Stimulated activated CD8-positive, alpha-beta memory T cell treated with anti-CD3 and anti-CD28 coated beads, Interleukin-7, amount 100 ng/mL, for 48 hours (primary cell): Measurements from ENCODE around the gene PLEKHA7.

Experiments used
- DNase-seq, 2 donors: peaks; one replicate each; pipeline ENCODE4 v3.0.0-alpha.2; 2020; ENCODE audit warnings: low read depth in 1 of 2; ENCODE audit errors: extremely low read depth in 1 of 2

The PLEKHA7 gene

DNA sequence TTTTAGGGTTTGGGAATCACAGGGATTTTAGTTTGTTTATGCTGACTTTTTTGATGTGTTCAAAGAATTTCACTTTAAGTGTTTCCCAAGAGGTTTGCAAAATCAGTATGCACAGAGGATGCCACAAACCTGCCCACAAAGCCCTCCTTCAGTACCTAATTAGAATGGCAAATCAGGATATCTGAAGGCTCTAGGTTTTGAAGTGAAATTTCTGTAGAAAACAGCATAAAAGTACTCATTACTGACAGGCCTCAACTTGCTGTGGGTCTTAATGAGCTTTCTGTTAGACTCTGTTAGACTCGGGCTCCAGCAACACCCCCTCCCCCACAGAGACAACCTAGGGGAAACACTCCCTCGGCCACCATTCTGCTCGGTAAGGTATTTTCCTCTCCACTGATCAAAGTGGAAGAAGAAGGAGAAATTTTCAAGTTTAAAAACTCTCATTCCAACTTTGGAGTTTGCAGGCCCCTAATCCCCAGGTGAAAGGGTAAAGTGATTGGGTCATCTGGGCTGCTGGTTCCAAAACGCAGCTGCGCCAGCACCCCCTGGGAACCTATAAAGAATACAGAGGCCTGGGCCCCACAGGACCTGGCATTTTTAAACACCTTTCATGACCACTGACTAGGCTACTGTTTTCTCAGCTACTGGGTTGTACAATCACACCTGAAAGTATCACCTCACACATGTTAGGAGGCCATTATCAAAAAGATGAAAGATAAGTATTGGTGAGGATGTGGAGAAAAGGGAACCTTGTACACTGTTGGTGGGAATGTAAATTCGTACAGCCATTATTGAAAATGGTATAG, 67.5 kb downstream of the PLEKHA7 start:
- no peak for DNase-seq

DNA sequence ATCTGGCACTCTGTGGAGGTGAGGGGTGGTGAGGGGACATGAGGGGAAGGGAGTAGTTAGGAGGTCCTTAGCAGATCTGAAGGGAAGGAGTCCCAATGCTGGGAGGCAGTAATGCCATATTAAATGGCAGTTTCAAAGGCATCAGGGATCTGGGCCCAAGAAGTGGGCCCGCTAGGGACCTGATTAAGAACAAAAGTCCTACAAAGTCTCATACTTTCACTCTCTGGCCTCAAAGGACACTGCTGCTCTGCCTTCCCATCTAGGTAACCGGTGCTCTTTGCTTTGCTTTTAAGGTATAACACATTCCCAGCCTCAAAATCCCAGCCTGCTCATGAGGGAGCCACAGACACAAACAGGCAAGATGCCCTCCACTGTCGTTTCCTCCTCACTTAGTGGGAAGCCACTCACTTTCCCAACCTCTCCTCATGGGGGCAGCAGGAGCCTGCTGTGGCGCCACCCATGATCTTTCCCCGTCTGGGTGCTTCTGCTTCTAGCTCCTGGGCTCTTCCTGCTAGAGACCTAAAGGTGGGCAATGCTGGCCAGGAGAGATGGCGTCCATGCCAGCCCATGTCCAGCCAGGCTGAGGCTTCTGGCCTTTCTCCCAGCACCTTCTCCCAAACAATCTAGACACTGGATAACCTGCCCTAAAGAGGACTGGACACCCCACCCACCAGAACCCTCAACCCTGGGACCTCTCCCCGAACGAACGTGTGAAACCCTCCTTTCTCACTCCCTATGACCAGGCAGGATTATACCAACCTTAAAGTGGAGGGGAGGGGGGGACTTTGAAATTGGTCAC, 68.3 kb downstream of the PLEKHA7 start:
- DNase-seq, result peak; percentile 15 to 21

DNA sequence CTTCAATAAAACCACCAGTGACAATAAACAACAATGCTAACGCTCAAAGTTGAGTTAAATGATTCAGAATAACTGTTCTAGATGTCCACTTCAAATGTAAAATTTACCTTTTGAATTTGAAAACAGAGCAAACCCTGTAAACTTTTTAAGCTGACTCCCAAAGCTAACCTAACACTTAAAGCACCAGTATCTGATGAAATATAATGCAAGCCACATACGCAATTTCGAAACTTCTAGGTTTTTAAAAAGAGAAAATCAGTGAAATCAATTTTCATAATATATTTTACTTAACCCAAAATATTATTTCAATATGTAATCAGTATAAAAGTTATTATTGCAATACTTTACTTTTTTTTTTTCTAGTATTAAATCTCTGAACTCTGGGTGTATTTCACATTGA, 71.3 kb downstream of the PLEKHA7 start:
- DNase-seq, result no peak

DNA sequence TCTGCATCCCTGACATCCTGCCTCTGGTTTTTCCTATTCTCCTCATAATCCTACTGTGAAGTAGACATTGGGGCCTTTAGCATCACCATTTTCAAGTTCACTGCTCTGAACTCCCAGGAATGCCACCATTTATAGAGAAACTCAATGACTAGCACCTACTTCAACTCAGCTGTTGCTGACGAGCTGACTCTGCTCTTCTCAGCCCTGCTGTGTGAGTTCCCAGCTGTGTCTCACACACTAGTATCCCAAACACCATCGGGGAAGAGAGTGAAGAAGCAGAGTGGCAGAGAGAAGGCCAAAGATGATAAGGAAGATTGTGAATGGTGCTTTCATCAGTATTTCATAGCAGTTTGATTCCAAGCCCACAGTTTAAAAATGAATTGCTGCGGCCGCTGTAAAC, 71.9 kb downstream of the PLEKHA7 start:
- no peak for DNase-seq

DNA sequence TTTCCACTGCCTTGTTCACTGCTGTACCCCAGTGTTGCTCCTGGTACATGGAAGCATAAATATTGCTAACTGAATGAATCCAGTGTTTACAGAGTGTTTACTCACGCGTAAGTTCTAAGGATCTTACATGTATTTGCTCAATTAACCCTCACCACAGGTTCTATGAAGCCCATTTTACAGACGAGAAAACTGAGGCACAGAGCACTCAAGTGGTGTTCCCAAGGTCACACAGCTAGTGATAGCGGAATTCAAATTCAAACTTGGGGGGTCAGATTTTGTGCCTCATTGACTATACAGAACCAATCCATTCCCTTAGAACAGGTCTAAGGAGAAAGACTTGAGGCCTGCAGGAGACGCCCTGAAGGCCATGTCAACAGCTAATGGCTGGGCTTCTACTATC, 72.3 kb downstream of the PLEKHA7 start:
- no peak for DNase-seq

DNA sequence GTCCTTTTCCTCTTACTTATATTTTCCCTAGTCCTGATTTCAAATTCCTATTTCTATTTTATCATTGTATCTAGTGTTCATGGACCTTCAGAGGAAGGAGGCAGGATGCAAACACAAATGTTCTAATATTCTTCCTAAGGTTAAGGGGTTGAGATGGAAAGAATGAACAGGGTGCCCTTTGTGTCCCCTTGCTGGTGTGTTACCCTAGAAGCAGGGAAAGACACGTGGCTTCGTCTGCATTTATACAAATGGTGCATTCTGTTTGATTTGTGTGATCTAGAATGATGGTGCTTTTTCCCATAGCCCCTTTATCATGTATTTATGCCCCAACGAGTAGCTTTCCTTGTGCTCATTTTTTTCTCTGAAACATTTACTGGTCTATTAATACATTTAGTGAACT, 76.2 kb downstream of the PLEKHA7 start:
- DNase-seq, result no peak

DNA sequence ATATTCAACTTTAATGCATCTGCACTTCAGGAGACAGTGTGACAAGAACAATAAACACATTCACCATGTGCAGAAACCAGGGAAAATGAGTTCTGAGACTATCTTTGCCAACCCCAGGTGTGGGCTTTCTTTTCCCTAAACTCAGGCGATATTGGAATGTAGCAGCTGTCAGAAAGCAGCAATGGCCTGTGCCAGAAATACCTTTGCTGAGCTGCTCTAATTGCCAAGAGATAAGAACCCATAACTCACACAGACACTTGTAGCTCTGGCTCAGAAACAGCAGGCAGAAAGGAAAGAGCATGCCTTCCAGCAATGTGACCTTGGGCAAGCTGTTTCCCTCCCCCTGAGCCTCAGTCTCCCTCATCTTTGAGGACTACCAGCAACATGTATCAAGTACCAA, 77.6 kb downstream of the PLEKHA7 start:
- DNase-seq, result no peak

DNA sequence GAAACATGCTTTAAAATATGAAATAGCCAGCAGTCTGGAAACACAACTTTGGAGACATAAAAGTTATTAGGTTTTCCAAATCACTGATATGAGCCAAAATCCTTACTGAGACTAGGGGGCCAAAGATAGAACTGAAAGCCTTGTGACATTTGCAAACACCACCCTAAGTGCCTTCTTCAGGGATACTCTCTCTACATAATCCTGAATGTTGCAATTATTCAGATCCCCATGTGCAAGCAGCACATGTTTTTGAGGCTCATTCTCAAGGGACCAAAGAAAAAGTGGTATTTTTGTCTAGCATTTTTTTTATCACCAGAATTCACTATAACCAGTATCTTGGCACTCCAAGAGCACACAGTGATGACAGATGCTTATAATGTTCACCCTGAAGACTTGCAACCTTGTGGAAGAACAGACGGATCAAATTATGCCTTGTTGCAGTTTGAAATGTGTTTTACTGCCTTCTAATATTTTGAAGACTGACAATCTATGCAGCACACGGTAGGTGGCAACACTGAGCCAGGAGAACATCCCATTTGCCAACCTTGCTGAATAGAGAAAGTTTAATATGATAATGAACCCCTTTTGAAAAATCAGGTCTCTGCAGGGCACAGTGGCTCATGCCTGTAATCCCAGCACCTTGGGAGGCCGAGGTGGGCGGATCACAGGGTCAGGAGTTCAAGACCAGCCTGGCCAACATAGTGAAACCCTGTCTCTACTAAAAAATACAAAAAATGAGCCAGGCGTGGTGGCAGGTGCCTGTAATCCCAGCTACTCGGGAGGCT, 78.5 kb downstream of the PLEKHA7 start:
- no peak for DNase-seq

DNA sequence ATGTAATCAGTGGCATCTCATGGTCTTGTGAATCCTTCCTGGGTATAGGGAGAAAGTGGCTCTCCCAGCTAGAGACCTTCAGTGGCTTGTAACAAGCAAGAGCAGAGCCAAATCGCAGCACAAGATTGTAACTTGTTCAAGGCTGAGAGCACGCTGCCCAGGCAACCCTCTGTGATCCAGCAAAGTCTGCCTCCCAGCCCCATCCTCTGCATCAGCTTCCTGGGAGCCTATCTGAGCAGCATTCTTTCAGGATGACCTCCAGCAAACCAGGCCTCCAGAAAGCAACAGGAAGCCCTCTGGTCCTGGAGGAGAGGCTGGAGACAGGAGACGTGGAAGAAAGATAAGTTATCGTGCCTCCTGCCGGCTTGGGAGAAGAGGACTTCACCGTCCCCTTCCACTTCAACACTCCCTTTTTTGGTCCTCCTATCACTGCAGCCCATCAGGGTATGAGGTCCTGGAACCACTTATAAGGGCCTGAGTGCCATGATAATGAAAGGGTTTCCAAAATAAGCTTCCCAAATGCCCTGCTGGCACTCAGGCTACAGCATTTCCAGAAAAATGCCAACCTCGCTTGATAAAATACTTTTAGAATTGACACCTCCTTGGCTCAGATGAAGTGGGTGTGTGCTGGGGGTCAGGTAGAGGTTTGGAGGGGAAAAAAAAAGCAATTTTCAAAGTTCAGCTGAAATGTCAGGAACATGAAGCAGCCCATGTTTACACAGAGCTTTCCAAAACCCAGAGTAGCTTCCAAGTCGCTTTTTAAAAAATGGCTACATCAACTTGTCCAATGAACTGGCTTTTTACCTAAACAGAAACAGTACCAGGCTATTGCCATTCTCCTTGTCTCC, 80.2 kb downstream of the PLEKHA7 start:
- no peak for DNase-seq

DNA sequence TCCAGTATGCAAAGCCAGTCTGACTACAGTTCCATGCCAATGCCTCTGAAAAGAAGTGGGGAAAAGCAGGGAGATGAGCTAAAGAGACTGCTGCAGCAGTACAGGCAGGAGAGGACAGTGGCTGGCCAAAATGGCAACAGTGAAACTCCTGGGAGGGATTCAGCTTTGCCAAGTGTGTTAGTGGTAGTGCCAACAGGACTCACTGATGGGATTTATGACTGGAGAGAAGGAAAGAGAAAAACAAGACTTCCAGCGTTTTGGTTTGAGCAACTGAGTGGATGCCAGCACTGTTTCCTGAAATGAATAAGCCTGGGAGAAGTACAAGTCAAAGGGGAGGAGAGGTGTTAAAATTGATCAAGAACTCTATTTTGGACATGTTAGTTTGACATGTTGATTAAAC, 80.9 kb downstream of the PLEKHA7 start:
- DNase-seq, result no peak

DNA sequence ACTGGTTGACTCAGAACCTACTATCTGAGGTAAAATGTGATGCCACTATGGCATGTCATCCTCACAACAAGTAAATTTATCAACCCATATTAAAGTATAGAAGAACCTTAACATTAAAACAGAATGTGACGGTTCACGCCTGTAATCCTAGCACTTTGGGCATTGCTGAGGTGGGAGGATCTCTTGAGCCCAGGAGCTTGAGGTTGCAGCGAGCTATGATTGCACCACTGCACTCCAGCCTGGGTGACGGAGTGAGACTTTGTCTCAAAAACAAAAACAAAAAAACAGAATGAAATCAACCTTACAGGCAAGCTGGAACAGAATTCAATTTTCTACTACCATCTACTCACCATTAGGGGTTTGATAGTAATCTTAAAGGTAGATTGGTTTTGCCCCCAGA, 86.2 kb downstream of the PLEKHA7 start:
- DNase-seq, result no peak

DNA sequence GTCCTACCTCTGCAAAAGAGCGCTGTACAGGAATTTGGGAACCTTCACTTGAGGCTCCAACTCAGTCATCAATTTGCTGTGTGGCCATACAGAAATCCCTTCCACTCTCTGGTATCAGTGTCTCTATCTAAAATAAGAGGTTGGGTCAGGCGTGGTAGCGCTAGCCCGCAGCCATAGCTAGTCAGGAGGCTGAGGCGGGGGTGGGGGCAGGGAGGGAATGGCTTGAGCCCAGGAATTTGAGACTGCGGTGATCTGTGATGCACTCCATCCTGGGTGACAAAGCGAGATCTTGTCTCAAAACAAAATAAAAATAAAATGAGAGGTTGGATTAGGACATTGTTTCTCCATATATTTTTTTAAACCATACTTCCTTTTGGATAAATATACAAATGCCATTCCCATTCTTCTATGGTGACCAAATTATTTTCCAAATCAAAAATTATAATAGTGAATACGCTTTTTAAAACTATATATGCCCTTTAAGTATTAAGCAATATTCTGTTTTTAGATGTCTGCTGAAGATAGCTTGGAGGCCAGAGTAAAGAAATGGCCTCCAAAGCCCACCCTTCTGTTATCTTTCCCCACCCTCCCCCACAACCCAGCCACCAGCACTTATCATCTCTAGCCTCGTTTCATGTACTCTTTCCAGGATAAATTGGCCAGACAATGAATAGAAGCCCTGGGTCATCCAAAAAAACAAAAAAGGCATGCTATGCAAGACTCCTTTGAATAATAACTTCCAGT, 87.2 kb downstream of the PLEKHA7 start:
- DNase-seq, result no peak

DNA sequence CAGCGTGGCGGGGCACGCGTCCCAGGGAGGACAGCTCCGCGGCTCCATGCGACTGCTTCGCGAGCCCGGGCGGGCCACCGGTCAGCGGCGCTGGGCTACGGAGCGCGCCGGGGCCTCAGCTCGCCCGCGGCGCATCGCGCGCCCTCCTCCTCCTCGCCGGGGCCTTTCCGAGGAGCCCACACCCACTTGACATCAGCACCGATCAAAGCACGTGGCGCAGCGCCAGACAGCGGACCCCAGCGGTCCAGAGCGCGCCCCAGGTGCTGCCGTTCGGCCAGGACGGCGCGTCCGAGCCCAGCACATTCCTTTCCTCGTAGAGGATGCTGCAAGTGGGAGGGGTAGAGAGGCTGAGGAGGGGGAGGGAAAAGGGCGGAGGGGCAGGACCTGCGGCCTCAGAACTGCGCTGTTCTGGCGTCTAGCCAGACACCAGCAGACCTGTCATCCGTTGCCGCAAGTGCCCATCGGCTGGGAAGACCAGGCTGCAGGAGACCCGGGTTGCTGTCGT, 88.6 kb downstream of the PLEKHA7 start:
- DNase-seq, result peak in 1 of 2 donors; percentile 10

DNA sequence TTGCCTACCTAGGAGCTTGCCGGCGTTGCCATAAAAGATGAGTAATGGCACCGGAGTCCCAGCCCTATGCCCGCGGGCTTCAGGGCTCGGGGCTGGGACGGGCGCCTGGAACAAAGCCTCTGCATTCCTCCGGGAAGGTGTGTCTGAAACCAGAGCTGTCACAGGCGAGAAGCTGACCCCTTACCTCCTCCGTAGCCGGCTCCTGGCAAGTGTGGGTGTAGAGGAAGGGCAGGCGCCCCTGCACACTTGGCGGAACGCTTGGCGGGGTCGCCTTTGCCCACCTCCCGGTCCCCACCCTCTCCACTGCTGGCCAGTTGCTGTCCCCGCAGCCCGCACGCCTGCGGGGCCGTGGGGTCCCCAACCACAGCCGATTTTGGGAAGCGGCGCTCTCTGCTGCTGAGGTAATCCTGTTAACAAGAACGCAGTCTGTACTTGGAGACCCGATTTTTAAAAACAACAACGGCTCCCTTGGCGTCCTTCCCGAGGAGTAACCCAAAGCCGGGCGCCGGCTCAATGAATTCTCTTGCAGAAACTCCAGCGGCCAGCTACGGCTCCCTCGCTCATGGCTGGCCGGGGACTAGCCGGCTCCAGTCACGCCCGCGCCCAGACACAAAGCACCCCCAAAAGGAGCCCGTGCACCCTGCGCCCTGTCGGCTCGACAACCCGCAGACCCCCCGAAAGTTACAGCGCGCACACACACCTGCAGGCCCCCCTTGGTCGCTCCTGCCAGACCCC, 89.2 kb downstream of the PLEKHA7 start:
- DNase-seq, result no peak

DNA sequence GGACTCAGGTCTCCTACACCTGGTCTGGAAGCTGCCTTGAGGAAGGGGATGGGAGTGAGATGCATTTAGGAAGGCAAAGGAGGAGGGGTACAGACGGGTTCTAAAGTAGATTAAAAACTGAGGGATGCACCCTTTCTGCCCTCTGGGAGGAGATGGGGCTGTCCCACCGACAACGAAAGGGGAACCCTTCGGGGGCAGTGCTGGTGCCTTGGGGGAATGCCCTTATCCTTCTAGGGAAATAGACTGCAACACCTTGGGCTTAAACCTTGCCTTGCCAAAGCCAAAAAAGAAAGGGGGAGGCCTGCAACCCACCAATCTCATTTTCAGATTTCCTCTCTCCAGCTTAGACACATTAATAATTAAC, 89.8 kb downstream of the PLEKHA7 start:
- DNase-seq, result no peak

DNA sequence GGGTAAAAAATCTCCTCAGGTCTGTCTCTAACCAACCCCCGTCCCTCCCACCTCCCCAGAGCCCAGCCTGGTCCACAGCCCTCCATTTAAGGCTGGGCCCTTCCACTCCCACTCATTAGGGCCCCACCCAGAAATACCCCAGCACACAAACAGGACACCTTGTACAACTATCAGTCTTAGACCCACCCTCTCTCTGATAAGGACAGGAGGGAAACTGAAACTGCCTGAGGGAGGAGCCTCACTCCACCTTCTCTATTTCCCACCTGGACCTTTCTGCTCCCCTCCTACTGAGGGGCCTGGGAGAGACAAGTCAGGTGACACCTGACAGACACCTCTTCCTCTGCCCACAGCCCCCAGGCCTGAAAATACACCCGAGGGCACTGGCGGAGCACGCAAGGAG, 90.2 kb downstream of the PLEKHA7 start:
- DNase-seq, result no peak

DNA sequence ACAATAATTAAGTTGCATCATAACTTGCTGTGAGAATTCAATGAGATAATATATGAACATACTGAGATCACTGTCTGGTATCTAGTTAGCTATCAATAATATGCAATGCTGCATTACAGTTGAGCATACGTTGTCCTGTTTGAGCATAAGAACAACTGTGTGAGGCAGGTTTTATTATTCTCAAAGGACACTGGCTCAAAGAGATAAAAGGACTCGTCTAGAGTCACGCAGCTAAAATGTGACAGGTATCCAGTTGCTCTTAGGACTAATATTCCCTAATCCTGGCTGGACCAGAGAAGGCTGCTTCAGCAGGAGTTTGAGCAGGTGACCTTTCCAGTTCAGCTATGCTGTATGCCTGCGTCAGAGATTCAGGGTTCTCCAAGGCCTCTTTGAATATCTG, 92.5 kb downstream of the PLEKHA7 start:
- DNase-seq, result no peak

DNA sequence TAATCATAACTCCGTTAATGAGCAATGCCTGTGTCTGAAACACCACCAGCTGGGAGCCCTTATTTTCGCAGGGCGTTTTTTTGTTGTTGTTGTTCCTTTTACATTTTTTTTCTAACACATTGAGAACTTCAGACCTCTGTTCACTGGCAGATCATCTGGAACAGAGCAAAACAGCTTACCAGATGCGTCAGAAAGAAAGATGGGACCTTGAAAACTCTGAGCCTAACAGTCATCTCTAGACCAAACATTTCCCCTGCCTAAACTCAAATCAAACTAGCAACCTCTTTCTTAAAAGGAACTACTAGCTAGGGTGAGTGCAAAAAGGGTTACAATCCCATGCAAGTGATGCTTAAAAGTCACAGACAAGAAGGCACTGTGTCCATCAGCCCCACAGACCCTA, 93.2 kb downstream of the PLEKHA7 start:
- DNase-seq, result no peak

DNA sequence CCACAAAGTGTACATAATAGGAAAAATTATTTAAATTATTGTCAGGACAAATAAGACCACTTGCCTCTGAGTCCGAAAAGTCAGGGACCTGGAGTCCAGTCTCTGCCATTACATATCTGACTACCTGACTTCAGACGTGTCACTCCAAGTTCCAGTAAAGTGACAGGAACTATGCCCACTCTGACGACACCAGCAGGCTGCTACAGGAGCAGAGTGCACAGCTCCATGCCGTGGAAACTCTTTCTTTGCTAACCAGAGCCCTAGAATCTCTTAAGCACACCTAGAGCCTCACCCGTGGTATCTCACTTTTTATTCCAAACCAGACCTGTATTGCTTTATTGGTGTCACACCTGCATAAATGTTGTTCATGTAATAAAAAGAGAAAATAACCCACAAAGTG, 93.7 kb downstream of the PLEKHA7 start:
- no peak for DNase-seq
